Neural cell (in vitro differentiated cells): Measurements from ENCODE around the gene TSPAN16. TPM values are rescaled to one million over a fixed set of nuclear protein-coding genes. Genes with fewer than 3 reads are reported as not detected.

Source experiments
- H2AFZ ChIP-seq: fragments of 200-600, 300-800 bp; sonication (generic), shearing (Covaris generic); 2 replicates; pipeline ENCODE4 v1.6.0; 2014; ENCODE audit warnings: low read depth, mild to moderate bottlenecking, antibody characterized with exemption, low read length, moderate library complexity
- H3F3A ChIP-seq: fragments of 200-600 bp; shearing (Covaris generic); 2 replicates; pipeline ENCODE4 v1.6.1; 2016; ENCODE audit warnings: mild to moderate bottlenecking, moderate library complexity, mixed read lengths, antibody characterized with exemption, low read length; ENCODE audit not compliant: insufficient read depth, poor library complexity, severe bottlenecking
- H3K27ac ChIP-seq: fragments of 200-600, 300-800 bp; sonication (generic), shearing (Covaris generic); 2 replicates; pipeline ENCODE4 v1.5.1; 2014; ENCODE audit warnings: mild to moderate bottlenecking, low read length, moderate library complexity
- H3K27me3 ChIP-seq: fragments of 300-800, 200-600 bp; sonication (generic), shearing (Covaris generic); 2 replicates; pipeline ENCODE4 v1.6.0; 2014; ENCODE audit warnings: mild to moderate bottlenecking, low read depth, low read length, moderate library complexity; ENCODE audit not compliant: insufficient read depth
- H3K36me3 ChIP-seq: fragments of 300-800, 200-600 bp; sonication (generic), shearing (Covaris generic); 2 replicates; pipeline ENCODE4 v1.5.1; 2014; ENCODE audit warnings: mild to moderate bottlenecking, antibody characterized with exemption, low read length, moderate library complexity; ENCODE audit not compliant: insufficient read depth
- H3K4me2 ChIP-seq: fragments of 300-800, 200-600 bp; sonication (generic), shearing (Covaris generic); 2 replicates; pipeline ENCODE4 v1.6.0; 2014; ENCODE audit warnings: mild to moderate bottlenecking, low read length
- H3K4me3 ChIP-seq: fragments of 300-800, 200-600 bp; sonication (generic), shearing (Covaris generic); 2 replicates; pipeline ENCODE4 v1.5.1; 2014; ENCODE audit warnings: mild to moderate bottlenecking, low read length, moderate library complexity
- H3K79me2 ChIP-seq: fragments of 200-600 bp; shearing (Covaris generic); replicated peaks from 2 replicates; pipeline ENCODE4 v1.6.0; 2014; ENCODE audit warnings: mild to moderate bottlenecking, low read length, moderate library complexity; ENCODE audit not compliant: insufficient read depth
- H3K9ac ChIP-seq: fragments of 300-800, 200-600 bp; sonication (generic), shearing (Covaris generic); 2 replicates; pipeline ENCODE4 v1.6.1; 2016; ENCODE audit warnings: mild to moderate bottlenecking, low read length, mixed read lengths
- H3K9me2 ChIP-seq: fragments of 200-600 bp; shearing (Covaris generic); 2 replicates; pipeline ENCODE4 v1.6.1; 2016; ENCODE audit warnings: mild to moderate bottlenecking, low read length, mixed read lengths; ENCODE audit not compliant: insufficient read depth
- H3K9me3 ChIP-seq: fragments of 200-600, 300-800 bp; sonication (generic), shearing (Covaris generic); 2 replicates; pipeline ENCODE4 v1.6.1; 2016; ENCODE audit warnings: mild to moderate bottlenecking, mixed run types, low read length, moderate library complexity, mixed read lengths
- H4K20me1 ChIP-seq: fragments of 200-600 bp; shearing (Covaris generic); 2 replicates; pipeline ENCODE4 v1.6.1; 2016; ENCODE audit warnings: mild to moderate bottlenecking, mixed run types; ENCODE audit not compliant: insufficient read depth
- EP300 ChIP-seq: fragments of 450-650 bp; conservative IDR thresholded peaks from 2 replicates; pipeline ENCODE4 v1.6.1; 2014; ENCODE audit warnings: antibody characterized with exemption, mild to moderate bottlenecking, moderate library complexity; ENCODE audit not compliant: poor library complexity, severe bottlenecking
- EZH2 ChIP-seq: fragments of 200-600, 300-800 bp; shearing (Covaris generic), sonication (generic); IDR thresholded peaks from 2 replicates; pipeline ENCODE4 v1.6.1; 2014; ENCODE audit warnings: antibody characterized with exemption, low read length, borderline replicate concordance, mild to moderate bottlenecking; ENCODE audit not compliant: insufficient read depth, poor library complexity, severe bottlenecking
- MXI1 ChIP-seq: fragments of 450-650 bp; conservative IDR thresholded peaks from 2 replicates; pipeline ENCODE4 v1.6.1; 2014; ENCODE audit warnings: antibody characterized with exemption, mild to moderate bottlenecking; ENCODE audit not compliant: poor library complexity, severe bottlenecking
- POLR2AphosphoS5 ChIP-seq: IDR thresholded peaks from 2 replicates; pipeline ENCODE4 v1.6.1; 2012
- RAD21 ChIP-seq: fragments of 450-650 bp; conservative IDR thresholded peaks from 2 replicates; pipeline ENCODE4 v1.6.1; 2014; ENCODE audit warnings: antibody characterized with exemption, mild to moderate bottlenecking, moderate library complexity
- SMC3 ChIP-seq: fragments of 450-650 bp; conservative IDR thresholded peaks from 2 replicates; pipeline ENCODE4 v1.6.1; 2014; ENCODE audit warnings: antibody characterized with exemption, mild to moderate bottlenecking, moderate library complexity; ENCODE audit not compliant: poor library complexity
- TAF1 ChIP-seq: IDR thresholded peaks from 2 replicates; pipeline ENCODE4 v1.6.1; 2012; ENCODE audit warnings: low read depth
- polyA plus RNA-seq: library from polyadenylated mRNA; depleted of rRNA; stranded (reverse); fragments of >200 nt; gene quantifications from 2 replicates; pipeline ENCODE4 v1.2.3, GENCODE V29; 2014
- TF ChIP-seq, protein P1 (sequence below): fragments of 450-650 bp; IDR thresholded peaks from 2 replicates; pipeline ENCODE4 v1.5.1; 2014; ENCODE audit warnings: antibody characterized with exemption, mild to moderate bottlenecking, moderate library complexity; ENCODE audit not compliant: poor library complexity, severe bottlenecking
- TF ChIP-seq, protein P2 (sequence below): IDR thresholded peaks from 2 replicates; pipeline ENCODE4 v1.6.1; 2012; ENCODE audit warnings: borderline replicate concordance

Gene TSPAN16
- polyA plus RNA-seq, 1 donor from 2014 or later: not detected

- H3K27ac ChIP-seq: no peak overlapping the region
- H2AFZ ChIP-seq: no peak overlapping the region
- no peak overlapping the region for H3K4me2 ChIP-seq
- H3K79me2 ChIP-seq: peaks cover 19% of the 10 kb centered on the region
- TF ChIP-seq RAD21 (no peak), TAF1 (no peak), EP300 (no peak), EZH2 (no peak), MXI1 (no peak), POLR2AphosphoS5 (no peak), SMC3 (no peak)
- TF ChIP-seq, protein P1, sequence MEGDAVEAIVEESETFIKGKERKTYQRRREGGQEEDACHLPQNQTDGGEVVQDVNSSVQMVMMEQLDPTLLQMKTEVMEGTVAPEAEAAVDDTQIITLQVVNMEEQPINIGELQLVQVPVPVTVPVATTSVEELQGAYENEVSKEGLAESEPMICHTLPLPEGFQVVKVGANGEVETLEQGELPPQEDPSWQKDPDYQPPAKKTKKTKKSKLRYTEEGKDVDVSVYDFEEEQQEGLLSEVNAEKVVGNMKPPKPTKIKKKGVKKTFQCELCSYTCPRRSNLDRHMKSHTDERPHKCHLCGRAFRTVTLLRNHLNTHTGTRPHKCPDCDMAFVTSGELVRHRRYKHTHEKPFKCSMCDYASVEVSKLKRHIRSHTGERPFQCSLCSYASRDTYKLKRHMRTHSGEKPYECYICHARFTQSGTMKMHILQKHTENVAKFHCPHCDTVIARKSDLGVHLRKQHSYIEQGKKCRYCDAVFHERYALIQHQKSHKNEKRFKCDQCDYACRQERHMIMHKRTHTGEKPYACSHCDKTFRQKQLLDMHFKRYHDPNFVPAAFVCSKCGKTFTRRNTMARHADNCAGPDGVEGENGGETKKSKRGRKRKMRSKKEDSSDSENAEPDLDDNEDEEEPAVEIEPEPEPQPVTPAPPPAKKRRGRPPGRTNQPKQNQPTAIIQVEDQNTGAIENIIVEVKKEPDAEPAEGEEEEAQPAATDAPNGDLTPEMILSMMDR: no peak
- TF ChIP-seq, protein P2, sequence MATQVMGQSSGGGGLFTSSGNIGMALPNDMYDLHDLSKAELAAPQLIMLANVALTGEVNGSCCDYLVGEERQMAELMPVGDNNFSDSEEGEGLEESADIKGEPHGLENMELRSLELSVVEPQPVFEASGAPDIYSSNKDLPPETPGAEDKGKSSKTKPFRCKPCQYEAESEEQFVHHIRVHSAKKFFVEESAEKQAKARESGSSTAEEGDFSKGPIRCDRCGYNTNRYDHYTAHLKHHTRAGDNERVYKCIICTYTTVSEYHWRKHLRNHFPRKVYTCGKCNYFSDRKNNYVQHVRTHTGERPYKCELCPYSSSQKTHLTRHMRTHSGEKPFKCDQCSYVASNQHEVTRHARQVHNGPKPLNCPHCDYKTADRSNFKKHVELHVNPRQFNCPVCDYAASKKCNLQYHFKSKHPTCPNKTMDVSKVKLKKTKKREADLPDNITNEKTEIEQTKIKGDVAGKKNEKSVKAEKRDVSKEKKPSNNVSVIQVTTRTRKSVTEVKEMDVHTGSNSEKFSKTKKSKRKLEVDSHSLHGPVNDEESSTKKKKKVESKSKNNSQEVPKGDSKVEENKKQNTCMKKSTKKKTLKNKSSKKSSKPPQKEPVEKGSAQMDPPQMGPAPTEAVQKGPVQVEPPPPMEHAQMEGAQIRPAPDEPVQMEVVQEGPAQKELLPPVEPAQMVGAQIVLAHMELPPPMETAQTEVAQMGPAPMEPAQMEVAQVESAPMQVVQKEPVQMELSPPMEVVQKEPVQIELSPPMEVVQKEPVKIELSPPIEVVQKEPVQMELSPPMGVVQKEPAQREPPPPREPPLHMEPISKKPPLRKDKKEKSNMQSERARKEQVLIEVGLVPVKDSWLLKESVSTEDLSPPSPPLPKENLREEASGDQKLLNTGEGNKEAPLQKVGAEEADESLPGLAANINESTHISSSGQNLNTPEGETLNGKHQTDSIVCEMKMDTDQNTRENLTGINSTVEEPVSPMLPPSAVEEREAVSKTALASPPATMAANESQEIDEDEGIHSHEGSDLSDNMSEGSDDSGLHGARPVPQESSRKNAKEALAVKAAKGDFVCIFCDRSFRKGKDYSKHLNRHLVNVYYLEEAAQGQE: no peak
- peaks cover 14% of the 10 kb centered on the region for H3K36me3 ChIP-seq
- no peaks in the 10 kb centered on the region for H3K27me3 ChIP-seq
- H3K9me2 ChIP-seq: no peaks in the 10 kb centered on the region
- H3K4me3 ChIP-seq: no peak overlapping the region
- peaks cover 4% of the 10 kb centered on the region for H3K9me3 ChIP-seq
- H3K9ac ChIP-seq: no peak overlapping the region
- H4K20me1 ChIP-seq: no peaks in the 10 kb centered on the region
- no peaks in the 10 kb centered on the region for H3F3A ChIP-seq
Observed at GRCh38 chr19:11337080-11337479, 41.1 kb downstream of the TSPAN16 start.

- Histone ChIP-seq H3K79me2 (peaks cover 19% of the 10 kb centered on the region), H3K27me3 (no peaks in the 10 kb centered on the region), H3K27ac (no peak overlapping the region), H3K4me2 (peak overlapping the region; percentile 78), H3F3A (no peaks in the 10 kb centered on the region), H3K9me2 (no peaks in the 10 kb centered on the region), H4K20me1 (no peaks in the 10 kb centered on the region), H3K36me3 (peaks cover 14% of the 10 kb centered on the region), H3K9me3 (peaks cover 4% of the 10 kb centered on the region), H3K4me3 (peak overlapping the region; percentile 96), H2AFZ (no peak overlapping the region), H3K9ac (peak overlapping the region; percentile 90)
- TF ChIP-seq, protein P1: no peak
- TF ChIP-seq, protein P2: no peak
- TF ChIP-seq SMC3: no peak
Observed at GRCh38 chr19:11338121-11338520, 42.2 kb downstream of the TSPAN16 start.
